GM15510 (cell line): ENCODE data around the gene ASNS.

Source experiments
- POLR2A ChIP-seq: IDR thresholded peaks from 3 replicates; pipeline ENCODE4 v1.6.1; 2011; ENCODE audit warnings: borderline replicate concordance; ENCODE audit not compliant: insufficient read length; ENCODE audit errors: extremely low read depth

Gene ASNS, protein sequence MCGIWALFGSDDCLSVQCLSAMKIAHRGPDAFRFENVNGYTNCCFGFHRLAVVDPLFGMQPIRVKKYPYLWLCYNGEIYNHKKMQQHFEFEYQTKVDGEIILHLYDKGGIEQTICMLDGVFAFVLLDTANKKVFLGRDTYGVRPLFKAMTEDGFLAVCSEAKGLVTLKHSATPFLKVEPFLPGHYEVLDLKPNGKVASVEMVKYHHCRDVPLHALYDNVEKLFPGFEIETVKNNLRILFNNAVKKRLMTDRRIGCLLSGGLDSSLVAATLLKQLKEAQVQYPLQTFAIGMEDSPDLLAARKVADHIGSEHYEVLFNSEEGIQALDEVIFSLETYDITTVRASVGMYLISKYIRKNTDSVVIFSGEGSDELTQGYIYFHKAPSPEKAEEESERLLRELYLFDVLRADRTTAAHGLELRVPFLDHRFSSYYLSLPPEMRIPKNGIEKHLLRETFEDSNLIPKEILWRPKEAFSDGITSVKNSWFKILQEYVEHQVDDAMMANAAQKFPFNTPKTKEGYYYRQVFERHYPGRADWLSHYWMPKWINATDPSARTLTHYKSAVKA

DNA sequence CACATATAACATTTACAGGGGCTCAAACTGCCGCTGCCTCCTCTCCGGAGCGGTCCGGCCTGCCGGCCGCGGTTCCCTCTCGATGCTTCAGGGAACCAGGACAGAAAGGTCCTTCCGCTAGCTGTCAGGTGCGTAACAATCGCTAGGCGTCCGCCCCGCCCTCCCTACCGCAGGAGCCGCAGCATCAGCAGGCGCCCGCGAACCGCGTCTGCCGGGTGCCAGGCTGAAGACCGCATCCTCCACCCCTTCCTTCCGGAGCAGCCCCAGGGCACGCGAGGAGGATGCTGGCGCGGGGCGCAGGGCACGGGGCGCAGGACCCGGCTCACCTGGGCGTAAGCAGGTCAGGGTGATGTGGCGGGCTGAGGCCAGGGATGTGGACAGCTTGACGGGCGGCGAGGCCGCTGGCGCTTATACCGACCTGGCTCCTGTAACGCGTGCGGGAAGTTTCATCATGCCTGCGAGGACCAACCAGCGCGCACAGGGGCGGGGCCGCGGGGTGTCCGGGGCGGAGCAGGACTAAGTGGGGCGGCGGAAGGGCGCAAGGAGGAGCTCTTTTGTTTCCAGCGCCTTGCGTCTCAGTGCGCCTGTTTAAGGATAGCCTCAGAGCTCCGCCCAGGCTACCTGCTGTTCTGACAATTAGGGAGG lies at the start of gene ASNS:
Gene ASNS, minus strand, starts transcription at position 384 of the 645 bp plus-strand sequence. CDS start 3,252 bp downstream, outside the sequence.
- peak; percentile 94 for TF ChIP-seq POLR2A

- no peak for TF ChIP-seq POLR2A
Measured at GRCh38 chr7:97873606-97874005, 1.4 kb upstream of the ASNS start.

DNA sequence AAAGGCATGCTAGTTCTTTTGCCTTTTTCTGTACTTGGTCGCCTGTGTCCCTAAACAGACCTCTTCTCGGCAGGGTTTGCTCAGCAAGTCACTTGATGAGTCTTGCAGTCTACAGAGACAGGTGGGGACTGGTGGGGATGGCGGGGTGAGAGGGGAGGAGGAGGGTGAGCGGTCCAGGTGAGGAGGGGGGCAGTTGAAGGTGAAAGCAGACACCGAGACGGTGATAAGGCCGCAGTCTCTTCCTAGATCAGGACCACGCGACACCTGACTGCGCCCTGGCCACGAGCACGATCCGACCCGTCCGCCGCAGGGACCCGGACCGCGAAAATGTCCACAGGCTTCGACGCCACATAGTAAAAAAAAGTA lies 566 bp downstream of the ASNS start:
- no peak for TF ChIP-seq POLR2A

- TF ChIP-seq POLR2A: no peak
Measured at GRCh38 chr7:97868788-97869187, 3.4 kb downstream of the ASNS start.

GRCh38 chr7:97868314-97868713 lies 3.9 kb downstream of the ASNS start:
- no peak for TF ChIP-seq POLR2A

DNA sequence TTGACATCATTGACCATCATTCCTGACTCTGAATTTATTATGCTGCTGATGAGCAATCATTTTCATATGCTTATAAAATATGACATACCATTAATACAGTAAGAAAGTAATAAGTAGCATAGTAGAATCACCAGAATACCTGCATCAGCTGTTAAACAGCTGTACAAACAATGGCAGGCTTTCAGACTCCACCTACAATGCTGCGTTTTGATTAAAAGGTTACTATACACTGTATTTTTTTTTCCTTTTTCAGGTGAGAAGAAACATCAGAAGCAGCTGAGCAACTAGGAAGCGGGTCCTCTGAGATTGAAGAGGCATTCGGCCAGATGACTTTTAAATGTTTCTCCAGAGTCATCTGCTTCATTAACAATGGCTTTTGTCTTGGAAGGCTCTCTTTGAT lies 7.1 kb downstream of the ASNS start:
- no peak for TF ChIP-seq POLR2A

GRCh38 chr7:97859606-97860204 lies 12.5 kb downstream of the ASNS start:
- TF ChIP-seq POLR2A: no peak

- TF ChIP-seq POLR2A: no peak
Measured at GRCh38 chr7:97858221-97858620, 14.0 kb downstream of the ASNS start.

DNA sequence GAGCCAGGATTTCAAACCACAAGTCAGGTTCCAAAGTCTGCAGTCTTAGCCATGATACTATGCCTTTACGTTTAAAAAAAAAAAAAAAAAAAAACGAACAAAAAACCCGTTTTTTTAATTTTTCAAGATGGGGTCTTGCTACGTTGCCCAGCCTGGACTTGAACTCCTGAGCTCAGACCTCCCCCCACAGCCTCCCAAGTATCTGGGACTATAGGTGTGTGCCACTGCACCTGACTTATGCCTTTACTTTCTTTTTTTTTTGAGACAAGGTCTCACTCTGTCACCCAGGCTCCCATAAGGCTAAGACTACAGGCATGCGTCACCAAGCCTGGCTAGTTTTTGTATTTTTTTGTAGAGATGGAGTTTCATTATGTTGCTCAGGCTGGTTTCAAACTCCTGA lies 14.7 kb downstream of the ASNS start:
- TF ChIP-seq POLR2A: no peak

DNA sequence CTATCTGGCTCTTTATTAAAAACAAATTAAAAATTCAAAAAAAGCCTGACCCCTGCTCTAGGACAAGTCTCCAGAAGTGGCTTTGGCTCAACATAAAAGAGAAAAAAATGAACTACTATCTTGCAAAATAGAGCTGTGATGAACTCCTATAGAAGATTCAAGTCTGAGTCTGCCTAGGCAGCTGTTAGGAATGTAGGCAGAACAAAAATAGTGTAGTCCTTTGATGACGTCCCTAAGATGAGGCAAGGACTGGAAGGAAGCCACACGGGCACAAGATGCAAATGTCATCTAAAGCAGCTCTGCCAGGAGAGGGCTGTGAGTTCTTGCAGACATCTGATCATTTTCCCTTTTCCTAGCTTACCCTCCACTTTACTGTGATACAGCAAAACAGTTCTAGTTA lies 20.5 kb downstream of the ASNS start:
- no peak for TF ChIP-seq POLR2A

GRCh38 chr7:97847791-97848190 lies 24.4 kb downstream of the ASNS start:
- TF ChIP-seq POLR2A: no peak

DNA sequence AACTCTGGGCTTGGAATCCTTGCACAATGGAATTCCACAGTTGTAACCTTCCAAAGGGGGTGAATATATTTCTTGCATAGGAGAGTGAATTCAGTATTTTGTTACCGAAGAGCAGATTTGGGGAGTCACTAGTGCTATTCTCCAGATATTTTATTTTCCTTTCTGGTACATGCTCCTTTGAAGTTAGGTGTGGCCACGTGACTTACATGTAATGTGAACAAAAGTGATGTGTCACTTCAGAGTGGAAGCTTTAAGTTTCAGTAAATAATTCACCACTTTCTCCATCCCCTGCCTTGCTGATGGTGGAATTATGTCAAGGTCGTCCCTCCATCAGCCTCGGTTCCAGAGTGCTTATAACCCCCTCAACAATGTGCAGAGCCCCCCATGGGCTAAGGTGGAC lies 25.3 kb downstream of the ASNS start:
- TF ChIP-seq POLR2A: no peak

GRCh38 chr7:97845622-97846203 lies 26.5 kb downstream of the ASNS start:
- TF ChIP-seq POLR2A: no peak

DNA sequence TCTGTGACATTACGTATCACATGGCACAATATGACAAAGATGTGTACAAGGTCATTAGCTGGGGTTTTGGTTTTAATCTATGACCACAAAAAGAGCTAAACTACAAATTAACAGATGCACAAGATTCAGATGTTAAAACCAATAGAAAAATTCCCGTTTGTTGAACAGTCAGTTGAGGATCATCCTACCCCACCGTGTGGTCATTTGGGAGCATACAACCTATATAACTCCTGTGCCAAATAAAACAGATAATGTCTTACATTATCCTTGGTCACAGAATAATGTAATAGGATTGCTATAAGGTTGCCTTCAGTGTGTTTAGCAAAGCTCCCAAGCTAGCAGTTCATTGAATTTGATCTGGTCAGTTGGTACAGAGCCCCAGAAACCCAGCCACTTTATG lies 28.2 kb downstream of the ASNS start:
- no peak for TF ChIP-seq POLR2A

DNA sequence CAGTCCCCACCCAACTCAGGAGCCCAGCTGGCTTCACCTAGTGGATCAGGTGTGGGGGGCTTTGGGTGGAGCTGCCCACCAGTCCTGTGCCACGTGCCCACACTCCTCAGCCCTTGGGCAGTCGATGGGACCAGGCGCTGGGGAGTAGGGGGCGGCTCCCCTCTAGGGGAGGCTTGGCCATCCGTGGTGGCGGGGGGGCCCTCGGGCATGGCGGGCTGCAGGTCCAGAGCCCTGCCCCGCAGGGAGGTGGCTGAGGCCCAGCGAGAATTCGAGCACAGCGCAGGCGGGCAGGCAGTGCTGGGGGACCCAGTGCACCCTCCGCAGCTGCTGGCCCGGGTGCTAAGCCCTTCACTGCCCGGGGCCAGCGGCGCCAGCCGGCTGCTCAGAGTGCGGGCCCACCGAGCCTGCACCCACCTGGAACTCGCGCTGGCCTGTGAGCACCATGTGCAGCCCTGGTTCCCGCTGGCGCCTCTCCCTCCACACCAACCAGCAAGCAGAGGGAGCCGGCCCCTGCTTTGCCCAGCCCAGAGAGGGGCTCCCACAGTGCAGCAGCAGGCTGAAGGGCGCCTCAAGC lies 29.3 kb downstream of the ASNS start:
- TF ChIP-seq POLR2A: no peak
